ENCODE data around the gene ERVMER34-1. TPM values are rescaled to one million over a fixed set of nuclear protein-coding genes. Genes with fewer than 3 reads are reported as not detected.

Gene ERVMER34-1, protein sequence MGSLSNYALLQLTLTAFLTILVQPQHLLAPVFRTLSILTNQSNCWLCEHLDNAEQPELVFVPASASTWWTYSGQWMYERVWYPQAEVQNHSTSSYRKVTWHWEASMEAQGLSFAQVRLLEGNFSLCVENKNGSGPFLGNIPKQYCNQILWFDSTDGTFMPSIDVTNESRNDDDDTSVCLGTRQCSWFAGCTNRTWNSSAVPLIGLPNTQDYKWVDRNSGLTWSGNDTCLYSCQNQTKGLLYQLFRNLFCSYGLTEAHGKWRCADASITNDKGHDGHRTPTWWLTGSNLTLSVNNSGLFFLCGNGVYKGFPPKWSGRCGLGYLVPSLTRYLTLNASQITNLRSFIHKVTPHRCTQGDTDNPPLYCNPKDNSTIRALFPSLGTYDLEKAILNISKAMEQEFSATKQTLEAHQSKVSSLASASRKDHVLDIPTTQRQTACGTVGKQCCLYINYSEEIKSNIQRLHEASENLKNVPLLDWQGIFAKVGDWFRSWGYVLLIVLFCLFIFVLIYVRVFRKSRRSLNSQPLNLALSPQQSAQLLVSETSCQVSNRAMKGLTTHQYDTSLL
- 4.8 and 7.5 TPM in 2 replicates for total RNA-seq

DNA sequence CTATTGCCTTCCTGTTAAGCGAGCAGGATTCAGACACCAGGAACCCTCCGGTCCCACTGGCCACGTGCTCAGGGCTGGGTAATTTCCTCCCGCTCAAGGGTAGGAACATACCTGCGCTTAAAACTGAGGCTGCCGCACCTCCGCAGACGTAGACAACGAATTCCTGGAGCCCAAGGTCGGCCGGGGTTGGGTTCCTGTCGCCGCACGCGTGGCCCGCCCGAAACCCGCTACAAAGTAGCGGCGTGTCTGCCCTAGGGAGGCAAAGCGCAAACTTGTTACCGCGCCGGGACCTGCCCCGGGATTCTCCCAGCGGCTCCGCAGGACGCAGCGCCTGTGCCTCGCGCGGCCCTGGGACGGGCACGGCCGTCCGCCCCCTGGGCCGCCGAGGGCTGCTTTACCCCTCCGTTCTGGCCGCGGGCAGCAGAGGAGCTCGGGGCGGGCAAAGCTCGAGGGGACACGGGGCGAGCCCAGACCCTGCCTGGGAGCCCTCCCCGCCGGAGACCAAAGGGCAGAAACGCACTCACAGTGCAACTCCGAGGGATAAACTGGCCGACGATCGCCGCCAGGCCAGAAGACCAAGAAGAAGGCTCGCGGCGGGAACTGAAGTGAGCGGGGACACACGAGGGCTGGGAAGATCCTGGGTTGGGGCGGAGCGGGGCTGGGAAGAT lies at the start of gene ERVMER34-1:
Gene ERVMER34-1 (minus strand): TSS at position 607 of the 668 bp plus-strand sequence. CDS start 5,905 bp downstream, outside the sequence.

Other genes starting within 250 kb of the ERVMER34-1 start
- gene USP46, start 92.1 kb downstream of the ERVMER34-1 start, total RNA-seq: 6.1 and 7.3 TPM in 2 replicates
- gene RASL11B, start 110.9 kb upstream of the ERVMER34-1 start, total RNA-seq: 1.6 and 3.1 TPM in 2 replicates